ENCODE measurements around the gene PHYKPL. TPM values are rescaled to one million over a fixed set of nuclear protein-coding genes. Genes with fewer than 3 reads are reported as not detected.
A peak's percentile ranks its signal among the peaks of the same experiment; 100 is the strongest.

PHYKPL gene
- total RNA-seq, 1 donor from 2014 or later: 20.5 TPM

GRCh38 chr5:178210686-178211085, 21.9 kb downstream of the PHYKPL start:
- no peaks in the 10 kb centered on the region for H3K9me3 Mint-ChIP-seq
- no peak for TF ChIP-seq EZH2 (IDR thresholded peaks at IDR 0.05)
- TF ChIP-seq EZH2phosphoT487 (IDR thresholded peaks at IDR 0.05): no peak
- TF ChIP-seq, protein P1, sequence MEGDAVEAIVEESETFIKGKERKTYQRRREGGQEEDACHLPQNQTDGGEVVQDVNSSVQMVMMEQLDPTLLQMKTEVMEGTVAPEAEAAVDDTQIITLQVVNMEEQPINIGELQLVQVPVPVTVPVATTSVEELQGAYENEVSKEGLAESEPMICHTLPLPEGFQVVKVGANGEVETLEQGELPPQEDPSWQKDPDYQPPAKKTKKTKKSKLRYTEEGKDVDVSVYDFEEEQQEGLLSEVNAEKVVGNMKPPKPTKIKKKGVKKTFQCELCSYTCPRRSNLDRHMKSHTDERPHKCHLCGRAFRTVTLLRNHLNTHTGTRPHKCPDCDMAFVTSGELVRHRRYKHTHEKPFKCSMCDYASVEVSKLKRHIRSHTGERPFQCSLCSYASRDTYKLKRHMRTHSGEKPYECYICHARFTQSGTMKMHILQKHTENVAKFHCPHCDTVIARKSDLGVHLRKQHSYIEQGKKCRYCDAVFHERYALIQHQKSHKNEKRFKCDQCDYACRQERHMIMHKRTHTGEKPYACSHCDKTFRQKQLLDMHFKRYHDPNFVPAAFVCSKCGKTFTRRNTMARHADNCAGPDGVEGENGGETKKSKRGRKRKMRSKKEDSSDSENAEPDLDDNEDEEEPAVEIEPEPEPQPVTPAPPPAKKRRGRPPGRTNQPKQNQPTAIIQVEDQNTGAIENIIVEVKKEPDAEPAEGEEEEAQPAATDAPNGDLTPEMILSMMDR (IDR thresholded peaks at IDR 0.05): no peak
- H3K9me3 ChIP-seq (ENCODE audit: low read depth): no peaks in the 10 kb centered on the region
- H3K4me1 Mint-ChIP-seq: peaks cover 18% of the 10 kb centered on the region
- no peak overlapping the region for H3K9ac ChIP-seq
- H3K36me3 Mint-ChIP-seq: peaks cover 53% of the 10 kb centered on the region
- peaks cover 16% of the 10 kb centered on the region for H3K4me1 ChIP-seq
- no peak overlapping the region for H3K4me3 Mint-ChIP-seq
- H3K27me3 Mint-ChIP-seq (ENCODE audit: insufficient read depth, low read depth): peaks cover 24% of the 10 kb centered on the region
- H3K27me3 ChIP-seq: no peaks in the 10 kb centered on the region
- peaks cover 97% of the 10 kb centered on the region for H4K20me1 ChIP-seq (ENCODE audit: low read depth)
- DNase-seq (ENCODE audit: low spot score): no peak
- H3F3A ChIP-seq (ENCODE audit: low read depth): peaks cover 74% of the 10 kb centered on the region
- H3K27ac Mint-ChIP-seq: no peak overlapping the region
- peaks cover 17% of the 10 kb centered on the region for H3K36me3 ChIP-seq
- no peak overlapping the region for H3K27ac ChIP-seq
- no peak overlapping the region for H3K4me3 ChIP-seq
- H2AFZ ChIP-seq (replicated peaks): no peak overlapping the region
- H3K4me2 ChIP-seq: no peak overlapping the region
- H3K79me2 ChIP-seq (ENCODE audit: low read depth): peaks cover 48% of the 10 kb centered on the region

GRCh38 chr5:178210073-178210535, 22.5 kb downstream of the PHYKPL start:
- H3K36me3 ChIP-seq: peaks cover 17% of the 10 kb centered on the region
- no peak overlapping the region for H3K4me2 ChIP-seq
- no peak overlapping the region for H3K9ac ChIP-seq
- H3K27ac ChIP-seq: no peak overlapping the region
- DNase-seq (ENCODE audit: low spot score): no peak
- peaks cover 100% of the 10 kb centered on the region for H4K20me1 ChIP-seq (ENCODE audit: low read depth)
- H3K4me3 Mint-ChIP-seq: no peak overlapping the region
- H3K4me3 ChIP-seq: no peak overlapping the region
- no peak overlapping the region for H2AFZ ChIP-seq (replicated peaks)
- H3K4me1 ChIP-seq: peaks cover 16% of the 10 kb centered on the region
- peaks cover 78% of the 10 kb centered on the region for H3F3A ChIP-seq (ENCODE audit: low read depth)
- H3K4me1 Mint-ChIP-seq: peaks cover 19% of the 10 kb centered on the region
- no peaks in the 10 kb centered on the region for H3K27me3 ChIP-seq
- peaks cover 54% of the 10 kb centered on the region for H3K79me2 ChIP-seq (ENCODE audit: low read depth)
- TF ChIP-seq, protein P1 (IDR thresholded peaks at IDR 0.05): no peak
- TF ChIP-seq EZH2phosphoT487 (IDR thresholded peaks at IDR 0.05): no peak
- no peak for TF ChIP-seq EZH2 (IDR thresholded peaks at IDR 0.05)
- H3K9me3 Mint-ChIP-seq: no peaks in the 10 kb centered on the region
- no peaks in the 10 kb centered on the region for H3K9me3 ChIP-seq (ENCODE audit: low read depth)
- peaks cover 24% of the 10 kb centered on the region for H3K27me3 Mint-ChIP-seq (ENCODE audit: insufficient read depth, low read depth)
- H3K27ac Mint-ChIP-seq: no peak overlapping the region
- H3K36me3 Mint-ChIP-seq: peaks cover 54% of the 10 kb centered on the region

GRCh38 chr5:178209334-178210072, 23.1 kb downstream of the PHYKPL start:
- Mint-ChIP-seq H3K27ac (peak overlapping the region; percentile 29), H3K9me3 (no peaks in the 10 kb centered on the region), H3K36me3 (peaks cover 52% of the 10 kb centered on the region), H3K4me1 (peaks cover 19% of the 10 kb centered on the region), H3K4me3 (no peak overlapping the region), H3K27me3 (ENCODE audit: insufficient read depth, low read depth) (peaks cover 24% of the 10 kb centered on the region)
- Histone ChIP-seq H3K27me3 (no peaks in the 10 kb centered on the region), H3K27ac (no peak overlapping the region), H3F3A (ENCODE audit: low read depth) (peaks cover 78% of the 10 kb centered on the region), H3K9ac (no peak overlapping the region), H3K4me3 (no peak overlapping the region), H3K79me2 (ENCODE audit: low read depth) (peaks cover 60% of the 10 kb centered on the region), H3K4me2 (no peak overlapping the region), H3K9me3 (ENCODE audit: low read depth) (no peaks in the 10 kb centered on the region), H3K4me1 (peaks cover 16% of the 10 kb centered on the region), H3K36me3 (peaks cover 17% of the 10 kb centered on the region), H2AFZ (replicated peaks) (no peak overlapping the region), H4K20me1 (ENCODE audit: low read depth) (peaks cover 95% of the 10 kb centered on the region)
- DNase-seq (ENCODE audit: low spot score): no peak
- TF ChIP-seq EZH2 (IDR thresholded peaks at IDR 0.05) (no peak), EZH2phosphoT487 (IDR thresholded peaks at IDR 0.05) (no peak)
- TF ChIP-seq, protein P1 (IDR thresholded peaks at IDR 0.05): no peak
